Measurements from ENCODE around the gene CCDC191.
A peak's percentile ranks its signal among the peaks of the same experiment; 100 is the strongest.

Gene CCDC191

DNA sequence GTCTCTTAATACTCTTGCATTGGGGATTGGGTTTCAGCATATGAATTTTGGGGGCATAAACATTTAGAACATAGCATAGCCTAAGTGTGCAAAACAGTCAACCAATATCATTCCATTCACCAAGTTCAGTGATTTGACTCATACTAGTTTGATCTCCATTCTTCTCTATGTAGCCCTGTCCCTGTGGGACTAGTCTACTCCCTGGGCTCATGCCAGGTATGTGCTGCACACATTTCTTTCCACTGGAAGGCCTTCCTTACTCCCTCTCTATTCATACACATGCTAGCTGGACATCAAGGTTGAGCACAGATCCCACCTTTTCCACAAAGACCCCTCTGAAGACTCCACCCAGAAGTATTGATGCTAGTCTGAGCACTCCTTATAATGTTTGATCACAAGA is 103.4 kb downstream of the CCDC191 start:
- DNase-seq = no peak

DNA sequence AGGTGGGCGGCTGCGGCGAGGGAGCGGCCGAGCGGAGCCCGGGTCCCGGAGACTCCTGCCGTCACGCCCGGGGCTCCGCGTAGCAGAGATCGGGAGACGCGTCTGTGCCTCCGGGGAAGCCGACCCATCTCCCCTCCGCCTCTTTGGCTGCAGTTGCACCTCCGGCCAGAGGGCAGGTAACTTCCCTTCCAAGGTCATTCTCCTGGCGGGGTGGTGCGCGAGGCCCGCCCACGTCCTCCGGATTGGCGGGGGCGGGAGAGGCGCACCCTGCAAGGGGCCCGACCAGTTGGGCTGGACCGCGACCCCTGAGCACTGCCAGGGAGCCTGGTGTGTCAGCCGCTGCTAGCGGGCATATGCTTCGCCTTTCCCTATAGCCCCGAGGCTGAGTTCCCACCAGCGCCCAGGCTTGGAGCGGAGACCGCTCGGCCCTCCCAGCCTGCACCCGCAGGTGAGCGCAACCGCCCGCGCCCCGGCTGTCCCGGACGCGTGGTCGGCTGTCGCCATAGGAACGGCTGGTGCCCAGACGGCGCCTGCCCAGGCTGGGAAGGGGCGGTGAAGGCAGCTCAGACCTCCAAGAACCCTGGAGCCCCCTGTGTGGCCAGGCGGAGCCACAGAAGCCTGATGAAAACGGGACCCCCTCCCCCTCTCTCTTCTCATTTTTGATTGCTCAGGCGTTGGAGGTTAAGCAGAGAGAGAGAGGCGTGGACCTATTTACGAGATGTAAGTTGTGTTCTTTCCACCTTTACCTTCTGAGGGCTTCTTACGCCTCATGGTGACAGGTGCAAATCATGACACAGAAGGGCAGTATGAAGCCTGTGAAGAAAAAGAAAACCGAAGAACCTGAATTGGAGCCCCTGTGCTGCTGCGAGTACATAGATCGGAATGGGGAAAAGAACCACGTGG is 108.1 kb downstream of the CCDC191 start:
- peak; percentile 7 for DNase-seq

DNA sequence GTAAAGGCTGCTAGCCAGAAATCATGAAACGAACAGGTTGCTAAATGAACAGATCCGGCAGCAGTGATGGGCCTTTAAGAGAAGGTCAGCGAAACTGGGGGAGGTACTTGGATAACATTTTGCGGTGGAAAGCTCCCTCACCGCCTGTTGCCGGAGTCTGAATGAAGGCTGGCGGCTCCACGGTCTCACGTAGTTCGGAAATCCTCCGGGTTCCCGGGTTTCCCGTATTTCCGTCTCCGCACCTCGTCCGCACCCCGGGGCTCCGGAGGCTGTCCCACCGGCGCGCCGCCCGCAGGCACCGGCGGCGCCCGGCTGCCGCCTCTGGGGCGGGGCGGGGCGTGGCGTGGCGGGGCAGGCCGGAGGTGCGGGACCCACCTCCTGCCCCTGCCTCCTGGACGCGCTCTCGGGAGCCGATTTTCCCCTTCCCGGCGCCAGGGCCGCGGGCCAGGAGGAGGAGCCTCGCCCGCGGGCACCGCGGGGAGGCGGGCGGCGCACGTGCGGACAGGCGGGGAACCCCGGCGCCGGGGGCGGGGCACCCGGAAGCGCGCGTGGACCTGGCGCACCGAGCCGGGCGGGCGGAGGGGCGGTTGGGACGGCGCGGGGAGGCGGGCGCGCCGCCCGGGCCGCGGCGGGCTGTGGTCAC is 108.8 kb downstream of the CCDC191 start, which contains the start of gene ZDHHC23:
ZDHHC23 (plus strand) TSS at position 642 of the 643 bp plus-strand sequence. CDS start 790 bp downstream, outside the sequence.
- peak; percentile 21 for DNase-seq

DNA sequence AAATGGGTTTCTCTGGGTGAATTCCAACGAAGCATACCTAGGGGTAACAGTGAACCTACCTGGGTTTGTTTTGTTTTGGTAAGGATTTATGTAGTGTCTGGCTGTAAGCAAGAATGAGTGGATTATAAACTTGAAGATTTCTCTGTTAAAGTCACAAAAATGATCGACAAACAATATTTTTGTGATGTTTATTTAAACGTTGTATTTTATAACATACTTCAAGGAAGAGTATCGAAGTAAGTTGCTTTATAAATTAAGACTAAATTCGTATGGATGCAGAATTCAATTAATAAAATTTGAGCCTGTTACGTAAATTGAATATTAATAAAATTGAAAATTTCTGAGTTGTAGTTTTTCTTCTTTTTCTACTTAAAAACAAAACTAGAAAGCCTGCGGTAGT is 109.5 kb downstream of the CCDC191 start:
- no peak for DNase-seq

DNA sequence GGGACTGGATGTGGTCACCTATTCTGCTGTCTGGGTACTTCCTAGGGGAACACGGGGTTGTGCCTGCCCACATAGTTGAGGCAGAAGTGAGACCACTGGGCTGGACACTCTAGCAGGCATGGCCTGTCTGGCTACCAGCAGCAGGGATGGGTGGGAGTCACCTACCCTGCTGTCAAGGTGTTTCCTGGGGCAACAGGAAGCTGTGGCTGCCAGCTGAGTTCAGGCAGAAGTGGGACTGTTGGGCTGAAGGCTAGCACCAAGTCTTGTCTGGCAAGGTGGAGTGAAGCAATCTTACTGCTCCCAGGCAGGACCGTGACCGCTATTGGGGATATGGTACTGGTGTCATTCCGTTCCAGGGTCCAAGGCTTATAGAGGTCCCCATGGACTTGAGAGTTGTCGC is 128.8 kb downstream of the CCDC191 start:
- DNase-seq = no peak

DNA sequence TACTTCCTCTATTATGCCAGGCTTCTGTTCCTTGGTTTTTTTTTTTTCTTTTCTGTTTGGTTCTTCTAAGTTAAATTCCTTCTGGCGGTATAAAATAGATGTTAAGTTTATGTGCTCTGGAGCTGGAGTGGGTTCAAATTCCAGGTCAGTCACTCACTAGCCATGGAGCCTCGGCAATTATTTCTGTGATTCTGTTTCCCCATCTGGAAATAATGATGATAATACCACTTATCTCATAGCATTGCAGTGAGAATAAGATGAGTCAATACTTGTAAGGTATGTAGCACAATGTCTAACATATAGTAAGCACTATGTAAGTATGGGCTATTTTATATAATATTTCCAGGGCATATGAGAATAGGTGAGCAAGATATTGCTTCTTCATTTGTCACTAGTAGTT is 141.7 kb downstream of the CCDC191 start:
- no peak for DNase-seq

All from NCI-H524 treated with DMSO at 0.1 percent for 48 hours (cell line).